ENCODE results near the gene RAP1GAP2.
"Not testable (repeated sequence)": the region's sequence is repeated elsewhere in the genome, so short reads cannot be mapped to it uniquely, and the experiment has no call there.

The RAP1GAP2 gene

GRCh38 chr17:3026125-3026855 lies 230.1 kb downstream of the RAP1GAP2 start:
- TF ChIP-seq CTCF (IDR thresholded peaks at IDR 0.05; ENCODE audit: low read depth, low read length, missing control alignments): no peak
- in situ Hi-C loops (cut with HindIII; ENCODE audit: low pct_ligation_motif_present, low sequenced_read_pairs): no loop called here
- Histone ChIP-seq H3K36me3 (replicated peaks) (no peaks in the 10 kb centered on the region), H3K27ac (no peak overlapping the region), H3K27me3 (replicated peaks) (no peaks in the 10 kb centered on the region), H3K4me3 (ENCODE audit: low read depth, low read length) (no peak overlapping the region)
- no peak for DNase-seq

- Histone ChIP-seq H3K27ac (no peak overlapping the region), H3K36me3 (replicated peaks) (no peaks in the 10 kb centered on the region), H3K27me3 (replicated peaks) (no peaks in the 10 kb centered on the region), H3K4me3 (ENCODE audit: low read depth, low read length) (no peak overlapping the region)
- in situ Hi-C loops (cut with HindIII; ENCODE audit: low pct_ligation_motif_present, low sequenced_read_pairs): no loop called here
- TF ChIP-seq CTCF (IDR thresholded peaks at IDR 0.05; ENCODE audit: low read depth, low read length, missing control alignments): no peak
- no peak for DNase-seq
These were observed 230.9 kb downstream of the RAP1GAP2 start for GRCh38 chr17:3026856-3027751.

GRCh38 chr17:3027786-3028532 lies 231.7 kb downstream of the RAP1GAP2 start:
- DNase-seq: no peak
- no peaks in the 10 kb centered on the region for H3K36me3 ChIP-seq (replicated peaks)
- no peak overlapping the region for H3K27ac ChIP-seq
- H3K4me3 ChIP-seq (ENCODE audit: low read depth, low read length): no peak overlapping the region
- H3K27me3 ChIP-seq (replicated peaks): no peaks in the 10 kb centered on the region
- in situ Hi-C loops (cut with HindIII; ENCODE audit: low pct_ligation_motif_present, low sequenced_read_pairs): no loop called here
- TF ChIP-seq CTCF (IDR thresholded peaks at IDR 0.05; ENCODE audit: low read depth, low read length, missing control alignments): no peak

GRCh38 chr17:3029213-3029913 lies 233.1 kb downstream of the RAP1GAP2 start:
- Histone ChIP-seq H3K27ac (no peak overlapping the region), H3K4me3 (ENCODE audit: low read depth, low read length) (no peak overlapping the region), H3K27me3 (replicated peaks) (no peaks in the 10 kb centered on the region), H3K36me3 (replicated peaks) (no peaks in the 10 kb centered on the region)
- TF ChIP-seq CTCF (IDR thresholded peaks at IDR 0.05; ENCODE audit: low read depth, low read length, missing control alignments): no peak
- in situ Hi-C loops (cut with HindIII; ENCODE audit: low pct_ligation_motif_present, low sequenced_read_pairs): no loop called here
- DNase-seq: no peak

GRCh38 chr17:3030096-3030495 lies 233.9 kb downstream of the RAP1GAP2 start:
- H3K36me3 ChIP-seq (replicated peaks): no peaks in the 10 kb centered on the region
- no peak for TF ChIP-seq CTCF (IDR thresholded peaks at IDR 0.05; ENCODE audit: low read depth, low read length, missing control alignments)
- no peak overlapping the region for H3K4me3 ChIP-seq (ENCODE audit: low read depth, low read length)
- peak; percentile 86 for DNase-seq
- H3K27me3 ChIP-seq (replicated peaks): no peaks in the 10 kb centered on the region
- peak overlapping the region; percentile 44 for H3K27ac ChIP-seq
- in situ Hi-C loops (cut with HindIII; ENCODE audit: low pct_ligation_motif_present, low sequenced_read_pairs): no loop called here

GRCh38 chr17:3030852-3031470 lies 234.7 kb downstream of the RAP1GAP2 start:
- H3K4me3 ChIP-seq (ENCODE audit: low read depth, low read length); H3K27ac ChIP-seq; DNase-seq; in situ Hi-C loops (cut with HindIII; ENCODE audit: low pct_ligation_motif_present, low sequenced_read_pairs); H3K36me3 ChIP-seq (replicated peaks); H3K27me3 ChIP-seq (replicated peaks): not testable (repeated sequence)
